ENCODE results near the gene CDC40.

DNA sequence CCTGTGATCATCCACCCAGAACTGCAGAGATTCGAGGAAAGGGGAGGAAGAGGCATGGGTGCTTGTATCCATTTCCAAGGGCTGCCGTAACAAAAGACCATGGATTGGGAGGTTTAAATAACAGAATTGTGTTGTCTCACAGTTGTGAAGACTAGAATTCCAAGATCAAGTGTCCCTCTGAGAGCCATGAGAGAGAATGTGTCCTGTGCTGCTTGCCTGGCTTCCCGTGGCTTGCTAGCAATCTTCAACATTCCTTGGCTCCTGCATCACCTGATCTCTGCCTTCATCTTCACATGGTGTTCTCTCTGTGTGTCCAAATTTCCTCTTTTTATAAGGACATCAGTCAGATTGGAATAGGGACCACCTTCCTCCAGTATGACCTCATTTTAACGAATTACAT is 69.8 kb downstream of the CDC40 start:
- TF ChIP-seq, protein P1, sequence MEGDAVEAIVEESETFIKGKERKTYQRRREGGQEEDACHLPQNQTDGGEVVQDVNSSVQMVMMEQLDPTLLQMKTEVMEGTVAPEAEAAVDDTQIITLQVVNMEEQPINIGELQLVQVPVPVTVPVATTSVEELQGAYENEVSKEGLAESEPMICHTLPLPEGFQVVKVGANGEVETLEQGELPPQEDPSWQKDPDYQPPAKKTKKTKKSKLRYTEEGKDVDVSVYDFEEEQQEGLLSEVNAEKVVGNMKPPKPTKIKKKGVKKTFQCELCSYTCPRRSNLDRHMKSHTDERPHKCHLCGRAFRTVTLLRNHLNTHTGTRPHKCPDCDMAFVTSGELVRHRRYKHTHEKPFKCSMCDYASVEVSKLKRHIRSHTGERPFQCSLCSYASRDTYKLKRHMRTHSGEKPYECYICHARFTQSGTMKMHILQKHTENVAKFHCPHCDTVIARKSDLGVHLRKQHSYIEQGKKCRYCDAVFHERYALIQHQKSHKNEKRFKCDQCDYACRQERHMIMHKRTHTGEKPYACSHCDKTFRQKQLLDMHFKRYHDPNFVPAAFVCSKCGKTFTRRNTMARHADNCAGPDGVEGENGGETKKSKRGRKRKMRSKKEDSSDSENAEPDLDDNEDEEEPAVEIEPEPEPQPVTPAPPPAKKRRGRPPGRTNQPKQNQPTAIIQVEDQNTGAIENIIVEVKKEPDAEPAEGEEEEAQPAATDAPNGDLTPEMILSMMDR (IDR thresholded peaks at IDR 0.05 in 8 of 11, conservative IDR thresholded peaks at IDR 0.05 in 3 of 11) = no peak
- no peak for TF ChIP-seq POLR2A (IDR thresholded peaks at IDR 0.05)
- TF ChIP-seq POLR2AphosphoS5 (IDR thresholded peaks at IDR 0.05) = no peak
